Testis (tissue), 3 donors: ENCODE data around the gene CPTP. TPM values are rescaled to one million over a fixed set of nuclear protein-coding genes. Genes with fewer than 3 reads are reported as not detected.

ENCODE experiments used
- DNase-seq: peaks from one replicate; pipeline ENCODE4 v3.0.0-alpha.2; 2019
- H3K27ac ChIP-seq, 2 donors: fragments of 200-600 bp; sonication (generic); one replicate each; pipeline ENCODE4 v1.5.1; 2019
- H3K27me3 ChIP-seq: fragments of 200-600 bp; sonication (generic); one replicate; pipeline ENCODE4 v1.5.1; 2019
- H3K36me3 ChIP-seq: fragments of 200-600 bp; sonication (generic); one replicate; pipeline ENCODE4 v1.5.1; 2017; ENCODE audit warnings: low read depth; ENCODE audit errors: missing control alignments
- H3K4me1 ChIP-seq: fragments of 200-600 bp; sonication (generic); one replicate; pipeline ENCODE4 v1.5.1; 2019
- H3K4me3 ChIP-seq, 2 donors: fragments of 200-600 bp; sonication (generic); one replicate each; pipeline ENCODE4 v1.5.1; 2017 to 2019
- H3K9me3 ChIP-seq: fragments of 200-600 bp; sonication (generic); one replicate; pipeline ENCODE4 v1.5.1; 2017
- POLR2A ChIP-seq: fragments of 450-650 bp; IDR thresholded peaks from one replicate; pipeline ENCODE4 v1.6.1; 2017; ENCODE audit warnings: antibody characterized with exemption, mild to moderate bottlenecking, moderate library complexity
- WGBS, 2 donors: methylation state at CpG; one replicate each; pipeline ENCODE4 v1.1.5; 2018; 5-methylcytosine and 5-hydroxymethylcytosine counted together
- intact Hi-C: fragments of 100-400 bp; cut with DNase I; formaldehyde crosslinking; loops from one replicate; pipeline ENCODE4 v1.15.1; 2023; ENCODE audit warnings: low total_unique reads
- polyA plus RNA-seq: library from polyadenylated mRNA; stranded (reverse); fragments of 350-450 nt; fragmentation: Illumina TruSeq; extraction: RNeasy Lipid Tissue Mini Kit (QIAGEN cat#74804); gene quantifications from one replicate; pipeline ENCODE4 v1.2.3, GENCODE V29; 2014; ENCODE audit warnings: low read depth, low replicate concordance; ENCODE audit not compliant: insufficient read depth
- total RNA-seq, 2 donors: library from RNA; depleted of rRNA; stranded (reverse); fragments of >200 nt; gene quantifications; one replicate each; pipeline ENCODE4 v1.2.3, GENCODE V29; 2016
- TF ChIP-seq, protein P1 (sequence below), 3 experiments: fragments of 450-650 bp in 2 of 3; fragments of 200-600 bp in 1 of 3; sonication (generic) in 1 of 3; IDR thresholded peaks; one replicate each; pipeline ENCODE4 v1.5.1; 2016 to 2019; ENCODE audit warnings: antibody characterized with exemption in 3 of 3, mild to moderate bottlenecking in 2 of 3, moderate library complexity in 1 of 3

CPTP gene
- total and polyA plus RNA-seq, 3 donors from 2014 or later: 64.4 to 129 (median 82.3) TPM

DNA sequence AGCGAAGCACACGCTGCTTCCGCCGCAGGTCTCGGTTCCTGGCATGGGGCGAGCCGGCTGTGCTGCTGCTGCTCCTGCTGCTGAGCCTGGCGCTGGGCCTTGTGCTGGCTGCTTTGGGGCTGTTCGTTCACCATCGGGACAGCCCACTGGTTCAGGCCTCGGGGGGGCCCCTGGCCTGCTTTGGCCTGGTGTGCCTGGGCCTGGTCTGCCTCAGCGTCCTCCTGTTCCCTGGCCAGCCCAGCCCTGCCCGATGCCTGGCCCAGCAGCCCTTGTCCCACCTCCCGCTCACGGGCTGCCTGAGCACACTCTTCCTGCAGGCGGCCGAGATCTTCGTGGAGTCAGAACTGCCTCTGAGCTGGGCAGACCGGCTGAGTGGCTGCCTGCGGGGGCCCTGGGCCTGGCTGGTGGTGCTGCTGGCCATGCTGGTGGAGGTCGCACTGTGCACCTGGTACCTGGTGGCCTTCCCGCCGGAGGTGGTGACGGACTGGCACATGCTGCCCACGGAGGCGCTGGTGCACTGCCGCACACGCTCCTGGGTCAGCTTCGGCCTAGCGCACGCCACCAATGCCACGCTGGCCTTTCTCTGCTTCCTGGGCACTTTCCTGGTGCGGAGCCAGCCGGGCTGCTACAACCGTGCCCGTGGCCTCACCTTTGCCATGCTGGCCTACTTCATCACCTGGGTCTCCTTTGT is 9.1 kb downstream of the CPTP start:
- WGBS, 2 donors: 70 to 80% methylated on average over 21 to 36 of the region's 36 CpGs
- peak; percentile 77 for DNase-seq

DNA sequence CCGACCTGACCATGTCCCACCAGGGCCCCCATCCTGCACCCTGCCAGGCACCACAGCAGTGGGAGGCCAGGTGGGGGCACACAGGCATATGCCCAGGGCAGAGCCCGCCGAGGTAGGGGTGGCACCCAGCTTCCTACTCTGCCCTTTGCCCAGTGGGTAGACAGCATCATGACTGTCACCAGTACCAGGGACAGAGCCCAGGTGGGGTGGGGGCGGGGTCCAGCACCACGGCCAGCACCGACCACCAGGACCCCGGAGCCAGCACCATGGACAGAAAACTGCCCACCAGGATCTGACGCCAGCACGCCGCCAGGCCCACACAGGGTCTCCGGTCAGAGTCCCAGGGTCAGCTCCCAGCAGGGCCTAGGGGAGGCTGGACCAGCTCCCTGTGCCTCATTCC is 10.2 kb downstream of the CPTP start:
- Histone ChIP-seq H3K4me3 (no peak overlapping the region), H3K36me3 (no peaks in the 10 kb centered on the region), H3K4me1 (peaks cover 8% of the 10 kb centered on the region), H3K27ac (no peak overlapping the region), H3K9me3 (no peaks in the 10 kb centered on the region), H3K27me3 (no peaks in the 10 kb centered on the region)
- WGBS, 2 donors: 74 to 84% methylated on average over 7 to 8 of the region's 11 CpGs
- DNase-seq: no peak
- intact Hi-C loops: no loop called here
- TF ChIP-seq POLR2A: no peak
- TF ChIP-seq, protein P1, sequence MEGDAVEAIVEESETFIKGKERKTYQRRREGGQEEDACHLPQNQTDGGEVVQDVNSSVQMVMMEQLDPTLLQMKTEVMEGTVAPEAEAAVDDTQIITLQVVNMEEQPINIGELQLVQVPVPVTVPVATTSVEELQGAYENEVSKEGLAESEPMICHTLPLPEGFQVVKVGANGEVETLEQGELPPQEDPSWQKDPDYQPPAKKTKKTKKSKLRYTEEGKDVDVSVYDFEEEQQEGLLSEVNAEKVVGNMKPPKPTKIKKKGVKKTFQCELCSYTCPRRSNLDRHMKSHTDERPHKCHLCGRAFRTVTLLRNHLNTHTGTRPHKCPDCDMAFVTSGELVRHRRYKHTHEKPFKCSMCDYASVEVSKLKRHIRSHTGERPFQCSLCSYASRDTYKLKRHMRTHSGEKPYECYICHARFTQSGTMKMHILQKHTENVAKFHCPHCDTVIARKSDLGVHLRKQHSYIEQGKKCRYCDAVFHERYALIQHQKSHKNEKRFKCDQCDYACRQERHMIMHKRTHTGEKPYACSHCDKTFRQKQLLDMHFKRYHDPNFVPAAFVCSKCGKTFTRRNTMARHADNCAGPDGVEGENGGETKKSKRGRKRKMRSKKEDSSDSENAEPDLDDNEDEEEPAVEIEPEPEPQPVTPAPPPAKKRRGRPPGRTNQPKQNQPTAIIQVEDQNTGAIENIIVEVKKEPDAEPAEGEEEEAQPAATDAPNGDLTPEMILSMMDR (IDR thresholded peaks at IDR 0.05): no peak

More for the DNA sequence above, 9.1 kb downstream of the CPTP start:
- H3K4me1 ChIP-seq: peaks cover 8% of the 10 kb centered on the region
- no peaks in the 10 kb centered on the region for H3K27me3 ChIP-seq
- no peaks in the 10 kb centered on the region for H3K9me3 ChIP-seq
- H3K27ac ChIP-seq: no peak overlapping the region
- intact Hi-C loops: no loop called here
- TF ChIP-seq, protein P1 (IDR thresholded peaks at IDR 0.05): no peak
- no peak for TF ChIP-seq POLR2A
- no peaks in the 10 kb centered on the region for H3K36me3 ChIP-seq
- H3K4me3 ChIP-seq: no peak overlapping the region

- Histone ChIP-seq H3K4me1 (peaks cover 8% of the 10 kb centered on the region), H3K4me3 (no peak overlapping the region), H3K27ac (no peak overlapping the region), H3K27me3 (no peaks in the 10 kb centered on the region), H3K36me3 (no peaks in the 10 kb centered on the region), H3K9me3 (no peaks in the 10 kb centered on the region)
- intact Hi-C loops: no loop called here
- 68 to 75% methylated on average over 10 to 16 of the region's 16 CpGs for WGBS, 2 donors
- no peak for DNase-seq
- TF ChIP-seq, protein P1 (IDR thresholded peaks at IDR 0.05): no peak
- no peak for TF ChIP-seq POLR2A
Observed at GRCh38 chr1:1335283-1335682, 10.7 kb downstream of the CPTP start.

- 91 to 100% methylated on average over 1 to 21 of the region's 21 CpGs for WGBS, 2 donors
- Histone ChIP-seq H3K4me1 (peaks cover 8% of the 10 kb centered on the region), H3K36me3 (no peaks in the 10 kb centered on the region), H3K9me3 (no peaks in the 10 kb centered on the region), H3K27ac (no peak overlapping the region), H3K27me3 (no peaks in the 10 kb centered on the region), H3K4me3 (no peak overlapping the region)
- DNase-seq: no peak
- TF ChIP-seq, protein P1 (IDR thresholded peaks at IDR 0.05): no peak
- TF ChIP-seq POLR2A: no peak
- intact Hi-C loops: no loop called here
Observed at GRCh38 chr1:1335792-1336248, 11.2 kb downstream of the CPTP start.

DNA sequence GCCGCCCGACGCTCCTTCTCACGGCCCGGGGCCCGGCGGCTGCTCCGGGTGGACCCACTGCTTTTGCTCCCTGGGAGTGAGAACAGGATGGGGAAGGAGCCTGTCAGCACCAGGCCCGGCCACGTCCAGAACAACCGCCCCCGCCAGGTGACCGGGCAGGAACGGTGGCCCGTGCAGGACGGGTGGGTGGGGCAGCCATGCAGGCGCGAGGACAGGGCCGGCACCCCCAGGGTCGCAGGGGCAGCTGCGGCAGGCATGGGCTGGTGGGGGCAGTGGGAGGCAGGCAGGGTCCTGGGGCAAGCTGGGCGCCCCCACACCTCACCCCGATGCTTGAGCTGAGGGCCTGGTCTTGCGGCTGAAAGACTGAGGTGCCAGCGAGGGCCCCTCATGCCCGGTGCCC is 11.8 kb downstream of the CPTP start:
- DNase-seq: no peak
- 91 to 94% methylated on average over 12 to 20 of the region's 26 CpGs for WGBS, 2 donors
- Histone ChIP-seq H3K27ac (no peak overlapping the region), H3K4me3 (no peak overlapping the region), H3K9me3 (no peaks in the 10 kb centered on the region), H3K4me1 (peaks cover 8% of the 10 kb centered on the region), H3K36me3 (no peaks in the 10 kb centered on the region), H3K27me3 (no peaks in the 10 kb centered on the region)
- intact Hi-C loops: no loop called here
- TF ChIP-seq POLR2A: no peak
- TF ChIP-seq, protein P1 (IDR thresholded peaks at IDR 0.05): no peak
